Renal cortical epithelial cell (primary cell): ENCODE measurements around the gene ZNG1C. TPM values are rescaled to one million over a fixed set of nuclear protein-coding genes. Genes with fewer than 3 reads are reported as not detected.
"Not testable (repeated sequence)": the region's sequence is repeated elsewhere in the genome, so short reads cannot be mapped to it uniquely, and the experiment has no call there.

Source experiments
- DNase-seq: peaks from one replicate; pipeline ENCODE4 v3.0.0-alpha.2; 2011; ENCODE audit warnings: low read depth
- total RNA-seq: library from RNA; depleted of rRNA; stranded (reverse); fragments of >200 nt; gene quantifications from 2 replicates; pipeline ENCODE4 v1.2.3, GENCODE V29; 2014

The ZNG1C gene
- 18.4 and 39.4 TPM in 2 replicates for total RNA-seq

DNA sequence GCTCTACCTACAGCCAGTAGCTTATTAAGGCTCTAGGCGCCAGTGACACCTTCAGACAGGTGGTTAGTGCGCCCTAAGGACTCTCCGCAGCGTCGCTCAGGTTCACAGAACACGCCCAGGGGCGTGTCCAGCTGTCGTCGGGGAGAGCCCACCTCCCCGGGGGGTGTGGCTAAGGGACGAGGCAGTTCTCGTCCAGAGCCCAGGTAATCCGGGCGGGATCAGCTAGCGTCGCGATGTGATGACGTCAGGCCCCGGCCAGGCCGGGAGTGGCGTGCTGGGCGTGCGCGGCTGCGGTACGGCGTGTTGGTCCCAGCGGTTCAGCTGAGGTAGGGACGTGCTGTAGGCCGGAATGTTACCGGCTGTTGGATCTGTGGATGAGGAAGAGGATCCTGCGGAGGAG, at the start of gene ZNG1C:
ZNG1C (plus strand) TSS at position 301 of the 400 bp plus-strand sequence; CDS start at position 350, 49 bp downstream.
- not testable (repeated sequence) for DNase-seq

DNA sequence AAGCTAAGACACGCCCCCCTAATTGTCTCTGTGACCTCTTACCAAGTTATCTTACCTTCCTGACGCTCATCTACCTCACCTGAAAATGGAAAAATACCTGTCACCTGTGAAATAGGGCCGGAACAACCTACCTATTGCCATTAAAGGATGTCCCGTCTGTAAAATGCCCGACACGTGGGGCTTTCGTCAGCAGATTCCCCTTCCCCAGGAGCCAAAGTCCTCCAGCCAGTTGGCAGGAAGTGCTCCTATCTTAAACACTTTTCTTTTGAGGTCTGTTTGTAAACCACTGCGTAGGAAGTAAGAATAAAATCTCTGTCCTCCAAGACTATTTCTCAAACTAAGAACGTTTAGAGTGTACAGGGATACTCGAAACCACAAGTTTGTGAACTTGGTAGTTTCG, 654 bp downstream of the ZNG1C start:
- not testable (repeated sequence) for DNase-seq

DNA sequence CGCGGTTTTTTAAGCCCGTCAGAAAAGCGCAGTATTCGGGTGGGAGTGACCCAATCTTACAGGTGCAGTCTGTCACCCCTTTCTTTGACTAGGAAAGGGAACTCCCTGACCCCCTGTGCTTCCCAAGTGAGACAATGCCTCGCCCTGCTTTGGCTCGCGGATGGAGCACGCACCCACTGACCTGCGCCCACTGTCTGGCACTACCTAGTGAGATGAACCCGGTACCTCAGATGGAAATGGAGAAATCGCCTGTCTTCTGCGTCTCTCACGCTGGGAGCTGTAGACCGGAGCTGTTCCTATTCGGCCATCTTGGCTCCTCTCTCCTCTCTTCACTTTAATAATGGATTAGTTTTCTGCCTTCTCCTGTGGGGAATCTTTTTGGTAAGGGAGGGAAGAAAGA, 39.3 kb downstream of the ZNG1C start:
- not testable (repeated sequence) for DNase-seq

DNA sequence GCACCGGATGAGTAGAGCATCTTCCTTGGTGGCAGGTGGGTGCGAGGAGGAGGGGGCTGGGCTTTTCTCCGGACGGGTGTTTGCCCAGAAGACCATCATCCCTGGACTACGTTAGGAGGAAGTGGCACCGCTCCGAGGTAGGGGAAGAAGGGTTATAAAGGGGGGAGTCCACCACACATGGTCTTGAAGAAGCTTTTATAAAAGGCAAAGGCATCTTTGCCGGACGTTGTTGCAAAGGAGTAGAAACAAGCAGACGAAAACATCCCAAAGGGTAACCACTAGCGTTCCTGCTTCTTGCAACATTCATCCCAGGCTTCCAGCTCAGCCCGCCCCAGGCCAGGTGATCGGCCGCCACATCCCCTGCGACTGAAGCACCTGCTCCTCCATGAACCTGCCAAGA, 60.8 kb downstream of the ZNG1C start, which contains the start of gene FOXD4L3:
FOXD4L3 (plus strand) TSS at position 301 of the 400 bp plus-strand sequence; CDS start at position 386, 85 bp downstream.
- not testable (repeated sequence) for DNase-seq

DNA sequence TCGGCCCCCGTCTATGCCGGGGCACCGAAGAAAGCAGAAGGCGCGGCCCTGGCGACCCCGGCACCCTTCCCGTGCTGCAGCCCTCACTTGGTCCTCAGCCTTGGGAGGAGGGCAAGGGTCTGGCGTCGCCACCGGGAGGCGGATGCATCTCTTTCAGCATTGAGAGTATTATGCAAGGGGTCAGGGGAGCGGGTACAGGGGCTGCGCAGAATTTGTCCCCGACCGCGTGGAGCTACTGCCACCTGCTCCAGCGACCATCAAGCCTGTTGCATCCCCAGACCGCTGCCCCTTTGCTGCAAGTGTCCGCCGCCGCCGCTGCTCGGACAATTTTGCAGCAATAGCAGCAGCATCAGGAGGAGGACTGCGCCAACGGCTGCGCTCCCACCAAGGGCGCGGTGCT, 62.0 kb downstream of the ZNG1C start:
- not testable (repeated sequence) for DNase-seq

DNA sequence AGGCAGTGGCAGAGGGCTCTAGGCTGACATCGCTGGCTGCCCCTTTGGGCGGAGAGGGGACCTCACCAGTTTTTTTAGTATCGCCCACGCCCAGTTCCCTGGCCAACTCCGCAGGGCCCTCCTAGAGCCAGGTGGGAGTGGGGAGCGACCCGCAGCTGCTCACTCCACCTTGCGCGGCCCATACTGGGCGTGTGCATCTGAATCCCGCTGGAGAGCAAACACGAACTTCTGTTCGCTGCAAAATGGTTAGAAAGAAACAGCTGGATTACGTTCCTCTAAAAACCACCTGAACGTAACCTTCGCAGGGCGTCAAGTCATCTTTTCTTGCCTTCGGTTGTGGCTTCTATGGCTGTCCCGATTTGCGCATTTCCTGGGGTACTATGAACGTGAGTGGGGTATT, 62.4 kb downstream of the ZNG1C start:
- DNase-seq, result not testable (repeated sequence)

DNA sequence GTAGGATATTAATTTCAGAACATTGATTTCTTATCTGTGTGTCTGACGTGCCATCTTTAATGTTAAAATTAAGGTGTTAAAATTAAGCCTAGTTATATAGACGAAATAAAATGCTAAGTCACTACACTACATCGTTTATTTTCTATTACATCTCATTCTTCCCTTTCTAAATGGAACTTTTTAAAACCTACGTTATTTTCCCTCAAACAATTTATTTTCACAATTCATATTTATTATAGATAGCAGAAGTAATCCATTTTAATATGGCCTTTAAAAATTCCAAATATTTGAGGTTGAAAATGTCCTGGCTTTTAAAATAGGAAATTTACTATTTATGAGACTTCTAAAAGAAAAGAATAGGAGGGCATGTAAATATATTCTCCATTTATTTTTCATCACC, 63.0 kb downstream of the ZNG1C start:
- DNase-seq, result not testable (repeated sequence)

DNA sequence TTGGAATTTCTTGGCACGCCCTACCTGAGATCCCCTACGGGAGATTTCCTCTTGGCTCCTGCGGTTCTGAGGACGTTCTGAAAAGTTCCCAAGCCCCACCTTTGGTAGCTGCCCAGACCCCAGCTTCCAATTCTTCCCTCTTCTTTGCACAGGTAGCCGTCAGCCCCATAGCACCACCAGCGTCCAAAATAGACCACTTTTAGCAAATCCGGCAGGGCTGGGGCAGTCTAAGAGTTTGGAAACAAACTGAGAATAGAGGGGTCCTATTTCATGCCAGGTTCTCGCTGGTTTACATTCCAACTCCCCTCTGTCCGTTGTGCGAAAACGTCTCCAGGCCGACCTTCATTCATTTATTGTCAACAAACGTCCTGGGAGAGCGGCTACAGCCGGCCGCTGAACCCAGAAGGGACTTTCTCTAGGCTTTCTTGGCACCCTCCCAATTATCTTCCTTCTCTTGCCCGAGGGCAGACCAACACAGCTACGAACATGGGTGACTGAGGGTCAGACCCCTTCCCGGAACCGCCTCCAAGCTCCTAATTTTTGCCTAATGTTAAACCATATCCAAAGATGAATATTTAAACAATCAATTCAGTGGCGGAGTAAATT, 64.0 kb downstream of the ZNG1C start:
- DNase-seq, result not testable (repeated sequence)

DNA sequence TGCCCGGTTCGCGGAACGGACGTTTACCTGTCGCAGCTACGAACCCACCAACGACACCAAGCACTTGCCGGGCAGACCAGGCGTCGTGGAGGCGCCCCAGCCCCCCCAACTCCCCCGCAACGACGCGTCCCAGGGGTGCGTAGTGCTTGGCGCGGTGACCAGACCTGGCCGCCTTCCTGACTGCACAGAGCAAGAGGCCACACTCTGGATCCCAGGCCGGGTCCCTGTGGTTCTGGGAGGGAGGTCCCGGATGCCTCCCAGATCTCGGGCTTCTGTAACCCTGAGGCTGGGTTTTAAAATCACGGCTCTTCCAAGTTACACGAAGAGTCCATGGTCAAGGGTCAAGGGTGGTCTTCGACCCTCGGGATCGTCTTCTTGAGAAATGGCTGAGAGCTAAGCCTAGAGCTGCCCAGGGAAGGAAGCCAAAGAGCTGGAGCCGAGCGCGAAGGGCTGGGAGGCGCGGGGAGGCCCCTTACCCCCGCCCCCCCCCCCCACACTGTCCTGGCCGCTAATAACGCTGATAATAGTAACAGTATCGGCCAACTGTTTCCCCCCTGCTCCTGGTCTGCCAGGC, 64.7 kb downstream of the ZNG1C start:
- DNase-seq, result not testable (repeated sequence)

DNA sequence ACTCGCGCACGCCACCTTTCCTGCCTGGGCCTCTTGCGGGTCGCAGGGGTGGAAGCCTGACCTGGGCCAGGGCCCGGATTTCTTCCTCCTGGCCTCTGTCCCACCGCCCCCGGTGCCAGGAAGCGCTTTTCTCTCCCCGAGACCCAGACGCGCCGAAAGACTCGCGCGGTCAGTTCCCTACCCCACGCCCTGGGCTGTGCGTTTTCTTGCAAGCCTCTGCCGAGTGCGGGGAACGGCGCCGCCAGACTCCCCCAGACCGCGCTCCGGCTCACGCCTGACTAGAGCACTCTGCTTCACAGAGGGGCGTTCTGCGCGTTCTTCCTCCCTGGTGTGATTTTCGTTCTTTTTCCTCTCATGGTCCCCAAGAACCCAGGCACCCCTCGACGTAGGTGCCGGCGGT, 65.3 kb downstream of the ZNG1C start:
- DNase-seq, result not testable (repeated sequence)

DNA sequence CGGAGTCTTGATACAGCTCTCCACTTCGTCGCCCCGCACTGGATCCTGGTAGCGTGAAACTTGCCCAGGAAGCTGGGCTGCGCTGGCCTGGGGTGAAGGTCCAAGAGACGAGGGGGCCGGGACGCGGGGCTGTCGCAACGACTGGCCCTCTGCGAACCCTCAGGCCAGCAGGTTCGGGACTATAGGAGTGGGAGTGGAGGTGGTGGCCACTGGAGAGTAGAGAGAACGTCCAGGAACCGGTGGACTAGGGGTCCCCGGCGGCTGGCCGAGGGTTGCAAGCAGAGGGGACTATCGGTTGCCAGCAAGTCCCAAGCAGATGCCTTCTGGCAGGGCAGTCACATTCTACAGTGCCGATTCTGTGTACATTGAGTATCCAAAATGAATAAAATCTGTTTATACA, 65.9 kb downstream of the ZNG1C start:
- DNase-seq, result not testable (repeated sequence)

DNA sequence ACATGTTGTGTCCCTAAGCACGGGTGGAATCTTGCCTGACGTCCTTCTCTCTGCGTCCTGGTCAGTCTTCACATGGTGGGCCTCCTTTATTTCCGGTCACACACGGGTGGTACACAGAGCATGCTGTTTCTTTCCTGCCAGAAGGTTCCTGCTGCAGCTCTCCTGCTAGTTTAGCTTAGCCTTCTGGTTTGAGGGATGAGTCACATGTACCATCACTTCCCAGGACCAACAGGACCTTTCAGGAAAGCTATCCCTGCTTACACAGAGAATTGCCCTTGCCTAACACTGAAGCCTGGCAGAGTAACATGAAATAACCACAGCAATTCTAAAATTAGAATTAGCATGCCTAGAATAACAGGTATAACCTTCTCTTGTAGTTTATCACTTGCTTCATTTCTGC, 69.4 kb downstream of the ZNG1C start:
- not testable (repeated sequence) for DNase-seq

DNA sequence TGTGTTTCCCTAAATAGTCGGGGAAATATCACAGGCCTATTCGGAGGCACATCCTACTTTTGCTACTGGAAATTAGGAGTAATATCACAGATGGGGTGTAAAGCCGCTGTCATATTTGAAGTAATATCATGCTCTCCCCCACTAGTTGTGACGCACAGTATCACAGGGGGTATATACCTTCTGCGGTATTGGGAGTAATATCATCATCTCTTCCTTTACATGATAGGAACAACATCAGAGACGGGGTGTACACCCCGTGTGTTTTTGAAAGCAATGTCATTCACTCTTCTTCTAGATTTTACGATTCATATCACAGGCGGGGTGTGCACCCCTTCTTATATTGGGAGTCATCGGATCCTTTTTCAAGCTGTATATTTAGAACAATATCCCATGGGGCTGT, 76.4 kb downstream of the ZNG1C start:
- DNase-seq, result not testable (repeated sequence)

DNA sequence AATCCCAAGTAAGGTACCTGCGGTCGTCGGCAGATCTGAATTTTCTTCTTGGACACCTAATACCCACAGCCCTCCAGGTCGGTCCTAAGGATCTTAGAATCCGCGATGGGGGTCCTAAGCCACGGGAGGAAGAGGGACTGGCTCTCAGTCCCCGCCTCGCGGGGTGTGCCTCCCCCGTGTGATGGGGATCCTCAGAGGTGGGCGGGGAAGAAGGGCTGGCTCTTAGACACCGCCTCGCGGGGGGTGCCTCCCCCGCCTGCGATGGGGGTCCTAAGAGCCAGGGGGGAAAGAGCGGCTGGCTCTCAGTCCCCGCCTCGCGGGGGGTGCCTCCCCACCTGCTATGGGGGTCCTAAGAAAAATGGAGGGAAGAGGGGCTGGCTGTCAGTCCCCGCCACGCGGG, 82.0 kb downstream of the ZNG1C start:
- DNase-seq, result not testable (repeated sequence)

DNA sequence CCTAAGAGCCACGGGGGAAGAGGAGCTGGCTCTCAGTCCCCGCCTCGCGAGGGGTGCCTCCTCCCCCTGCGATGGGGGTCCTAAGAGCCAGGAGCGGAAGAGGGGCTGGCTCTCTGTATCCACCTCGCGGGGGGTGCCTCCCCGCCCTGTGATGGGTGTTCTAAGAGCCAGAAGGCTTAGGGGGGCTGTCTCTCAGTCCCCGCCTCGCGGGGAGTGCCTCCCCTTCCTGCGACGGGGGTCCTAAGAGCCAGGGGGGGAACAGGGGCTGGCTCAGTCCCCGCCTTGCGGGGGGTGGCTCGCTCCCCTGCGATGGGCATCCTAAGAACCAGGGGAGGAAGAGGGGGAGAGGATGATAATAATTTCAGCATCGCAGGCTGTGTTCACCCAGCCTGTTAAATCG, 82.7 kb downstream of the ZNG1C start:
- DNase-seq, result not testable (repeated sequence)

DNA sequence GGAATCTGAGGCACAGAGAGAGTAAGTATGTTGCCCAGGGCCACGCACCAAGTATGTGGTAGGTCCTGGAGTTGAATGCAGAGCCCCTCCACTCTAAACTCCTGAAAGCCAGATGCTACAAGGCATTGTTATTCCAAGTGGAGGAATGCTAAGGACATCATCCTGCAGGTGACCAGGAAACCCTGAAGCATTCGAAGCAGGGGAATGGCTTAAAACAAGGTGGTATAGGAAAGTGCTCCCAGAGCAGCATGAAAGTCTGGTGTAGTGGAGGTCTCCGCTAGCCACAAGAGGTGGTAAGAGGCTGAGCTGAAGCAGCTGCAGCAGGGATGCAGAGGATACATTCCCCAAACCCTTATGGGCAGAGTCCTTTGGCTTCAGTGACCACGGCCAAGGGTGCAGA, 87.3 kb downstream of the ZNG1C start:
- not testable (repeated sequence) for DNase-seq

DNA sequence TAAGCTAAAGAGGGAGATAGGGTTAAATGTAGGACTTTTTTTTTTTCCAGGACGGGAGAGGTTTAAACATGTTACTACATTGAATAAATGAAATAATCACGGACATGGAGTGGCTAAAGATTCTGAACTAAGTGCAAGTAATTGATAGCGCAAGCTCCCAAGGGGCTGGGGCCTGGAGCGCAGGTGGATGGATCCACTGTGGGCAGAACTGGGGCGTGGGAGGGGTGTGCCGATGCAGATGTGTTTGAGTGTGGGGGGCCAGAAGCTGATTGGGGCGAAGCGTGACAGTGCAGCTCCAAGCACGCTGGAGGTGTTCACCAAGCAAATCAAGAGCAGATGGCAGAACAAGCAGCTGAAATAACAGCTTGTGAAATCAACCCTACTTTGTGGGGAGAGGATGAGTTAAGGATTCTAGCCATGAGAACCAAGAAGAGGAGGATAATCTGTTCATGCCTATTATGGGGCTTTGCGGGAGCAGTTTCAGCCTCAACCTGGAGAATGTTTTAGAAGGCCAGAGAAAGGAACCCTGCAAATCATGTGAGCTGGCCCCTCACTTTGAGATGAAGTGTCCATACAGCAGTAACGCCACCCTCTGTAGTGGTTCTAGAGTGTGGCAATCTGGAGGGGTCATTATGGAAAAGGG, 88.9 kb downstream of the ZNG1C start:
- not testable (repeated sequence) for DNase-seq

DNA sequence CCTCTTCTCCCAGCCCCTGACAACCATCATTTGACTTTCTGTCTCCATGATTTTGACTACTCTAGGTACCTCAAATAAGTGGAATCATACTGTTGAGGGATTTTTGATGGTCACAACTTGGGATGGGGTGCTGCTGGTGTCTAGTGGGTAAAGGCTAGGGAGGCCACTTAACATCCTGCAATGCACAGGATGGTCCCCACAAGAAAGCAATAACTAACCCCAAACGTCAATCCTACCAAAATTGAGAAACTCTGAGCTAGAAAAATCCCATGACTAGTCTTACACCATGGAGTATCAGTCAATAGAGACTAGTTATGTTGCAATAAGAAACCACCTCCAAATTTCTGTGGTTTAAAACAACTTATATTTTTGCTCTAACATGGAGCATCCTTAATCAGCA, 90.3 kb downstream of the ZNG1C start:
- DNase-seq, result not testable (repeated sequence)

DNA sequence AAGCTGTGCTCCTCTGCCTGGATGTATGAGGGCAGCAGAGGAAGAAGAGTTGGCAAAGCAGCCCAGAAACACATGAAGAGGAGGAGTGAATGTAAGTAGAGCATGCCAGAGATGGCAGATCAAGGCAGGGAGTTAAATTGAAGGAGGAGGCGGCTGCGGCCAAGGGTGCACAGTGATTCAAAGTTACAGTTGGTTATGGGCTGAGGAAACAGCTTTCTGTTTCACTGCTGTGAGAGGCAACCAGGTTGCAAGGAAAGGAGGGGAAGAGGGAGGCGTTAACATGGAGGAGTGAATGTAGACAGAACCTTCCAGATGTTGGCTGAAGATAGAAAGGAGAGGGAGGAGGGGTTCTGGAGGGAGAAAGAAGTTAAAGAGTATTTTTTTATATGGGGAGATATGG, 94.2 kb downstream of the ZNG1C start:
- not testable (repeated sequence) for DNase-seq

DNA sequence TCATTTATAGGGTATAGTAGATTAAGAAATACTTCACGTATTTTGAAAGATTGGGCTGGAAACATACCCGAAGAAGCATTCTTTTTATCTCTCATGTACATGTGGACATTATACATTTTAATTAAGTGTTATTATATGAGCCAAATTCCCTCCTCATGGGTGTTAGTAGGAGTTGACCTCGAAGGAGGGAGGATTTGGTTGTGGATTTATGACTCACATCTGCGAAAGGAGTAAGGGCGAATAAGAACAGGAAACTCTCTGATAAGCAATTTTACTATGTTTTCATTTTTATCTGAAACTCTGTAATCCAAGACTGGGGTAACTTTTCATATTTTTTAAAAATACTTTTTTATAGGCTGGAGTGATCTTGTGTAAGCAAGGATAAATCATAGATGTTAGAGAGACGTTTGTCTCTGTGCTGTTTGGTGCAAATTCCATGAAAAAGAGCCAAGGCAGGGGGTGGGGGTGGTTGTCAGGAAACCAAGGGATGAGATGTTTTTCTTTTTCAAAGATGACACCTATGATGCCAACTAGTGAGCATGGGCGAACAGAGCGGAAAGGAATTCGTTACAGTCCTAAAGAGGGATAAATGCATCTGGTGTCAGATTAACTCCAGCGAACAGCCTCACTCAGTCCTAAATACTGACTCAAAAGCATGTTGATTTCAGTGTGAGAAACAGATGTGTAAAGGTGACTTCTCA, 95.0 kb downstream of the ZNG1C start:
- DNase-seq, result not testable (repeated sequence)

DNA sequence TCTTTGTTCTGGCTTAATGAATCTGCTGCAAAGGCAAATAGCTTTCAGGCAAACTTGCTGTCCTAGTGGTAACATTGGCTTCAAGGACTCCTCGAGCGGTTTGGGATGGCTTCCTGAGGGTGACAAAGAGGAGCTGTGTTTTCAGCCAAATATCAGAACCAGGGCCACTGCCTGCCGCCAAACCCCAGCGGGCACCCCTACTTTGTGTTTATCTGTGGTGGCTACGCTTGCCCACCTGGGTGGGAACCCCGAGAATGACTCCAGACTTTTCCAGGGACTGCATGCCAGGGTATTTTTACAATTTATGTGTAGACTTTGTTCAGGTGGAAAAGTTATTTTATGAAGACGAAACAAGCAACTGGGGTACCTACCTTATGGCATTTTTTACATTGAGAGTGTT, 96.2 kb downstream of the ZNG1C start:
- DNase-seq, result not testable (repeated sequence)

DNA sequence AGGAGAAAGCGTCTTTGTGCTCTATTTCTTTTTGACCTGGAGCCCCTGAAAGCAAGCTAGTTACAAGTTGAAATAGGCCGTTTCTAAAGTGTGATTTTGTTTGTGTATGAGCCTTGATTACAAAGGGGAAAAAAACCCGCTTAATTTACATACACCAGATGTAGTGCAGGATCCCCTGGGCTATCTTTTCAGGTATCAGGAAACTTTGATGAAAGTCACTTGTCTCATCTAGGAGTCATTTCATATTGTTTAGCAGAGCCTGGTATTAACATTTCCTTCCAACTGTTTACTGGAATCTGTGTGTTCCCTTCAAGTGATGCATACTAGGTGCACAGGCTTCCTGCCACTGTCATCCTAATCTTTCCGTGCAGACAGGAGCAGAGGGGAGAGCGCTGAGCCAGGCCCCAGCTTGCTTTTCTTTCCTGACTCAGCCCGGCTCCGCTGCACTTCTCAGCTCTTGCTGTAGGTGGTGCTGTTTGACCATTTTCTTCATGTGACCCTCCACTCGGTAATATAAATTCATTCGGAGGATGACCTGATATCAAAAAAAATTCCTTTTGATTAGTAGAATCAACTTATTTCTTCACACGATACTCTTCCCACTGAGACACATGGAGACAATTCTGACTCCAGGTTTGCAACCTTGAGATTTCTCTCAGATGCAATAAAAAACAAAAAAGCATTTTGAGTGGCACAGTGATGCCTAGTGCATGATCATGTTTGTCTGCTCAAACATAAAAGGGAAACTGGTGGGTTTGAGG, 100.7 kb downstream of the ZNG1C start:
- DNase-seq, result not testable (repeated sequence)
